Fibroblast of lung (primary cell): ENCODE data around the gene IBA57. TPM values are rescaled to one million over a fixed set of nuclear protein-coding genes. Genes with fewer than 3 reads are reported as not detected.

Experiments used
- DNase-seq, 2 donors: peaks; one replicate each; pipeline versions ENCODE4 v3.0.0 to v3.0.0-alpha.2; 2010; ENCODE audit warnings: low read depth in 2 of 2
- H2AFZ ChIP-seq: 2 replicates; pipeline ENCODE4 v1.5.1; 2012; ENCODE audit warnings: low read length, control low read depth, inconsistent platforms
- H3K27ac ChIP-seq: 2 replicates; pipeline ENCODE4 v1.5.1; 2011; ENCODE audit warnings: low read length, control low read depth; ENCODE audit not compliant: insufficient read depth
- H3K27me3 ChIP-seq: 2 replicates; pipeline ENCODE4 v1.5.1; 2011; ENCODE audit warnings: mild to moderate bottlenecking, low read length; ENCODE audit not compliant: control insufficient read depth, insufficient read depth
- H3K36me3 ChIP-seq: 2 replicates; pipeline ENCODE4 v1.5.1; 2011; ENCODE audit warnings: low read length; ENCODE audit not compliant: control insufficient read depth, insufficient read depth
- H3K4me1 ChIP-seq: 2 replicates; pipeline ENCODE4 v1.5.1; 2011; ENCODE audit warnings: low read length; ENCODE audit not compliant: control insufficient read depth, insufficient read depth; ENCODE audit errors: extremely low read depth
- H3K4me2 ChIP-seq: 2 replicates; pipeline ENCODE4 v1.5.1; 2011; ENCODE audit warnings: low read length, control low read depth; ENCODE audit not compliant: insufficient read depth; ENCODE audit errors: extremely low read depth
- H3K4me3 ChIP-seq, 4 experiments: fragments of 200-600 bp in 1 of 4; sonication (generic) in 1 of 4; replicated peaks in 1 of 4; 2 replicates each; pipeline ENCODE4 v1.5.1; 2011 to 2016; ENCODE audit warnings: low read length in 4 of 4, low read depth in 3 of 4, mild to moderate bottlenecking in 3 of 4, control low read depth in 2 of 4, inconsistent platforms in 1 of 4, mixed read lengths in 1 of 4; ENCODE audit not compliant: insufficient read depth in 1 of 4; ENCODE audit errors: control extremely low read depth in 1 of 4
- H3K79me2 ChIP-seq: 2 replicates; pipeline ENCODE4 v1.5.1; 2012; ENCODE audit warnings: mild to moderate bottlenecking, low read length, inconsistent platforms; ENCODE audit not compliant: control insufficient read depth, insufficient read depth
- H3K9ac ChIP-seq: 2 replicates; pipeline ENCODE4 v1.5.1; 2011; ENCODE audit warnings: mild to moderate bottlenecking, low read length, control low read depth; ENCODE audit not compliant: insufficient read depth
- H3K9me3 ChIP-seq: 2 replicates; pipeline ENCODE4 v1.5.1; 2012; ENCODE audit warnings: low read depth, low read length; ENCODE audit not compliant: control insufficient read depth, insufficient read depth
- H4K20me1 ChIP-seq: 2 replicates; pipeline ENCODE4 v1.5.1; 2011; ENCODE audit warnings: low read length; ENCODE audit not compliant: control insufficient read depth, insufficient read depth; ENCODE audit errors: extremely low read depth
- EZH2 ChIP-seq: IDR thresholded peaks from 2 replicates; pipeline ENCODE4 v1.5.1; 2012; ENCODE audit warnings: low read length, control low read depth, mild to moderate bottlenecking; ENCODE audit errors: missing control alignments
- polyA plus RNA-seq, 2 donors: library from polyadenylated mRNA; depleted of rRNA in 1 of 2; stranded (reverse) in 1 of 2; unstranded in 1 of 2; fragments of >200 nt; gene quantifications; 2 replicates each; pipeline ENCODE4 v1.2.1, GENCODE V29; 2011 to 2012; ENCODE audit warnings: missing spikeins in 1 of 2
- total RNA-seq: library from RNA; depleted of rRNA; stranded (reverse); fragments of >200 nt; gene quantifications from 2 replicates; pipeline ENCODE4 v1.2.1, GENCODE V29; 2014
- TF ChIP-seq, protein P1 (sequence below), 2 donors: IDR thresholded peaks in 1 of 2; conservative IDR thresholded peaks in 1 of 2; 1 replicate in 1 of 2; 2 replicates in 1 of 2; pipeline ENCODE4 v1.5.1; 2011 to 2012; ENCODE audit warnings: low read length in 2 of 2, control low read depth in 1 of 2, inconsistent platforms in 1 of 2, low read depth in 1 of 2, mild to moderate bottlenecking in 1 of 2

Gene IBA57
- total and polyA plus RNA-seq, 2 donors (not counting 1 experiment from before 2014, with no cell fraction given) = 1.4 to 3.8 TPM

DNA sequence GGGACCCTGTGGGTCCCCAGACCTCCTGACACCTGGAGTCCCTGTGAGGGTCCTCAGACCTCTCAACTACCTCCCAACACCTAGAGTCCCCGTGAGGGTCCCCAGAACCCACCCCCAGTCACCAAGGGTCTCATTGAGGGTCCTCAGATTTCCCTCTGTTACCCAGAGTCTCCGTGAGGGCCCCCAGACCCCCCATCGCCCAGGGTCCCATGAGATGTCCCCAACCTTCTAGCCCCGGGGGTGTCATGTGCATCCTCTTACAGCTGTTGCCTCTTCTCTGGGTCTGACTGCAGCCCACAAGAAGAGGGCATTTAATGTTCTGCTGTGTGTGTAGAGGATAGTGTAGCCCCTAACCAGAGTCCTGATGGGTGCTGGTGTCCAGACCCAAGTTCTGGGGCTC, 17.8 kb upstream of the IBA57 start:
- Histone ChIP-seq H3K36me3 (peaks cover 16% of the 10 kb centered on the region), H3K9me3 (no peaks in the 10 kb centered on the region), H3K4me2 (no peak overlapping the region), H3K27me3 (no peaks in the 10 kb centered on the region), H3K27ac (peak overlapping the region; percentile 65), H3K4me3 (no peak overlapping the region), H3K79me2 (peaks cover 61% of the 10 kb centered on the region), H3K9ac (no peak overlapping the region), H4K20me1 (no peaks in the 10 kb centered on the region), H3K4me1 (peaks cover 34% of the 10 kb centered on the region), H2AFZ (no peak overlapping the region)
- no peak for DNase-seq
- no peak for TF ChIP-seq EZH2
- TF ChIP-seq, protein P1, sequence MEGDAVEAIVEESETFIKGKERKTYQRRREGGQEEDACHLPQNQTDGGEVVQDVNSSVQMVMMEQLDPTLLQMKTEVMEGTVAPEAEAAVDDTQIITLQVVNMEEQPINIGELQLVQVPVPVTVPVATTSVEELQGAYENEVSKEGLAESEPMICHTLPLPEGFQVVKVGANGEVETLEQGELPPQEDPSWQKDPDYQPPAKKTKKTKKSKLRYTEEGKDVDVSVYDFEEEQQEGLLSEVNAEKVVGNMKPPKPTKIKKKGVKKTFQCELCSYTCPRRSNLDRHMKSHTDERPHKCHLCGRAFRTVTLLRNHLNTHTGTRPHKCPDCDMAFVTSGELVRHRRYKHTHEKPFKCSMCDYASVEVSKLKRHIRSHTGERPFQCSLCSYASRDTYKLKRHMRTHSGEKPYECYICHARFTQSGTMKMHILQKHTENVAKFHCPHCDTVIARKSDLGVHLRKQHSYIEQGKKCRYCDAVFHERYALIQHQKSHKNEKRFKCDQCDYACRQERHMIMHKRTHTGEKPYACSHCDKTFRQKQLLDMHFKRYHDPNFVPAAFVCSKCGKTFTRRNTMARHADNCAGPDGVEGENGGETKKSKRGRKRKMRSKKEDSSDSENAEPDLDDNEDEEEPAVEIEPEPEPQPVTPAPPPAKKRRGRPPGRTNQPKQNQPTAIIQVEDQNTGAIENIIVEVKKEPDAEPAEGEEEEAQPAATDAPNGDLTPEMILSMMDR (conservative IDR thresholded peaks at IDR 0.05 in 1 of 2, IDR thresholded peaks at IDR 0.05 in 1 of 2; ENCODE audit: low read depth in 1 of 2, low read length in 2 of 2) = no peak

DNA sequence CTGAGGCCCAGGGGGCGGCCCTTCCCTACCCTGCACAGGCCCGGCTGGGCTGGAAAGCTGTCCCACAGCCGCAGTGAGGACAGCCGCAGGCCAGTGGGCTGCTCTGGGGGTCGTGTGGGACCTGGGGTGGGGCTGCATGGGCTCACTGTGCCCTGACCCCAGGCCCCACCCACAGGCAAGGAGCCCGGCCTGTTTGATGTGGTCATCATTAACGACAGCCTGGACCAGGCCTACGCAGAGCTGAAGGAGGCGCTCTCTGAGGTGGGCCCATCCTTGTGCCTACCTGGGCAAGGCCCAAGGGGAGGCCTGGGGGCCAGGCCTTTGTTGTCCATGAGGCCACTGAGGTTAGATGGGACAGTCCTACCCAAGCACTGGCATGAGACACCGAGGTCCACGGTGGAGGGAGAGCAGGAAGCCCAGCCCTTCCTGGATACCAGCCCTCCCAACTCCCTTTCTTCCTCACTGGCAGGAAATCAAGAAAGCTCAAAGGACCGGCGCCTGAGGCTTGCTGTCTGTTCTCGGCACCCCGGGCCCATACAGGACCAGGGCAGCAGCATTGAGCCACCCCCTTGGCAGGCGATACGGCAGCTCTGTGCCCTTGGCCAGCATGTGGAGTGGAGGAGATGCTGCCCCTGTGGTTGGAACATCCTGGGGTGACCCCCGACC, 17.3 kb upstream of the IBA57 start:
- no peak overlapping the region for H3K4me3 ChIP-seq
- no peaks in the 10 kb centered on the region for H4K20me1 ChIP-seq
- H3K79me2 ChIP-seq = peaks cover 55% of the 10 kb centered on the region
- no peak overlapping the region for H2AFZ ChIP-seq
- peaks cover 16% of the 10 kb centered on the region for H3K36me3 ChIP-seq
- TF ChIP-seq, protein P1 (conservative IDR thresholded peaks at IDR 0.05 in 1 of 2, IDR thresholded peaks at IDR 0.05 in 1 of 2; ENCODE audit: low read depth in 1 of 2, low read length in 2 of 2) = no peak
- TF ChIP-seq EZH2 = no peak
- peaks cover 34% of the 10 kb centered on the region for H3K4me1 ChIP-seq
- no peaks in the 10 kb centered on the region for H3K9me3 ChIP-seq
- no peak overlapping the region for H3K4me2 ChIP-seq
- H3K9ac ChIP-seq = no peak overlapping the region
- H3K27me3 ChIP-seq = no peaks in the 10 kb centered on the region
- peak overlapping the region; percentile 65 for H3K27ac ChIP-seq
- DNase-seq = no peak

DNA sequence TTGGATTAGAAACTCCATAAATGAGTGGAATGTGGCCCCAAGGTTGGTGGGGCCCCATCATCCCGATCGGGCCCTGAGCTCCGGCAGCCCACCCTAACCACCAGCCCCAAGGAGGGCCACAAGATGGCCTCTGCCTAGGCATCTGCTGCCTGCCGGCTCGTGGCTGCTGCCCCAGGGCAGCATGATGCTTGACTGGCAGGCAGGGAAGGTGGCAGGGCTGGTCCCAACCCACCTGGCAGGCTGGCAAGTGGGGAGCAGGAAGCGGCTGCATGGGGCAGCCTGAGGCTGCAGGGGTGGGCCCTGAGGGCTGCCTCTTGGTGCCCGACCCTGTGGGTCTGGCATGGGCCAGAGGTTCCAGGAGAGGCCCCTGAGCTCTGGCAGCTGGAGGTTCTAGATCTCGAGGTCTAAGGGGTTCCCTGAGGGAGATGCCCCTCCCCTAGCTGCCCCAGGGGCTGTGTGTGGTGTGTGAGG, 16.6 kb upstream of the IBA57 start:
- peak overlapping the region; percentile 65 for H3K27ac ChIP-seq
- peaks cover 16% of the 10 kb centered on the region for H3K36me3 ChIP-seq

More for the DNA sequence above, 16.6 kb upstream of the IBA57 start:
- no peak overlapping the region for H2AFZ ChIP-seq
- no peak overlapping the region for H3K4me3 ChIP-seq
- DNase-seq = no peak
- no peaks in the 10 kb centered on the region for H4K20me1 ChIP-seq
- peak overlapping the region; percentile 25 for H3K4me2 ChIP-seq
- TF ChIP-seq EZH2 = no peak
- TF ChIP-seq, protein P1 (conservative IDR thresholded peaks at IDR 0.05 in 1 of 2, IDR thresholded peaks at IDR 0.05 in 1 of 2; ENCODE audit: low read depth in 1 of 2, low read length in 2 of 2) = no peak
- peaks cover 34% of the 10 kb centered on the region for H3K4me1 ChIP-seq
- H3K79me2 ChIP-seq = peaks cover 48% of the 10 kb centered on the region
- no peaks in the 10 kb centered on the region for H3K27me3 ChIP-seq
- peak overlapping the region; percentile 44 for H3K9ac ChIP-seq
- H3K9me3 ChIP-seq = no peaks in the 10 kb centered on the region
